PC-9 (cell line): ENCODE measurements around the gene LSM14A.

Experiments
- CTCF ChIP-seq: fragments of 200-600 bp; sonication (generic); conservative IDR thresholded peaks from 2 replicates; pipeline ENCODE4 v1.6.1; 2017; ENCODE audit warnings: mixed run types, antibody characterized with exemption, mild to moderate bottlenecking, moderate library complexity
- EZH2 ChIP-seq: fragments of 200-600 bp; sonication (generic); IDR thresholded peaks from 2 replicates; pipeline ENCODE4 v1.8.0; 2017; ENCODE audit warnings: antibody characterized with exemption, low read depth

- TF ChIP-seq CTCF (no peak), EZH2 (no peak)
Measured at GRCh38 chr19:34246340-34246739, 74.0 kb downstream of the LSM14A start.
